ENCODE results near the gene PSME3.

PSME3 gene

DNA sequence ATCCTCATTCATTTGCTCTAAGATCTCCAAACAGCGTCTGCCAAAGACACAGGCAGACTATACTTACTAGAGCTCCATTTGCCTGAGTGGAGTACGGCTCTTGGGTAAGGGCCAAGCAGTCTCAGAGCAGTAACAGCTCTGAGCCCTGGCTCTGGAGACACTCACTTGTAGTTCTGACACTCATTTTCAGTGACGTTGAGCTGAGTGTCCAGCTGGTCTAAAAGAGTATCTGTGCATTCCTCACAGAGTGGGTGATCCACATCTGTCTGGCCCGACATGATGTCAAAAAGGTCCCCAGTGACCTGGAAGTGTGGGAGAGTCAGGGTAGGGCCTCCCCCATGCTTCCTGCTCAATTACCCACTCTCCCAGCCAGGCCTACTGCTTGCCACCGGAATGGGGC is 14.8 kb upstream of the PSME3 start:
- DNase-seq, result no peak

DNA sequence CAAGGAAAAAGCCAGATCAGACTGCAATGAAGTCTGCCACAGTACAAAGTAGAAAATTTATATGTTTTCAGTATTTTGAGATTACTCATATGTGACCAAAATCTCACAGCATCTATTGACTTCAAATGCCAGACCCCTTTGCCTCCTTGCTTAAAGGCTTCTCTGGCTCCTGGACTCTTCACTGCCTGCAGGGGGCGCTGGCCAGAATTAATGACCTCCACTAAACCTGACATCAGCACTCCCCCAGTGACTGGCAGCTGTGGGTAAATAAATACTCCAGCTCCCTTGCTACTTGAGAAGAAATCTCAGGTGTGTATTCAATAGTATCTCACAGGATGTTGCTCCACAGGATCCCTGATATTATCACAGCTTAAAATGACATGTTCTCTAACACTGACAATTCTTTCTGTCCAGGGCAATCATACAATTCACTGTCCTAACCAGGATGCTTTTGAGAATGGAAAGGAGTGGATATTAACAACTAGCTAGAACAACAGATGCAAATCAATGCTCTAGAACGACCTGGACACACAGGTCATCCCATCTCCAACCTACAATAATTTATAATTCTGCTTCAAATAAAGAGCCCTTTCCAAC is 13.2 kb upstream of the PSME3 start:
- peak; percentile 45 for DNase-seq

DNA sequence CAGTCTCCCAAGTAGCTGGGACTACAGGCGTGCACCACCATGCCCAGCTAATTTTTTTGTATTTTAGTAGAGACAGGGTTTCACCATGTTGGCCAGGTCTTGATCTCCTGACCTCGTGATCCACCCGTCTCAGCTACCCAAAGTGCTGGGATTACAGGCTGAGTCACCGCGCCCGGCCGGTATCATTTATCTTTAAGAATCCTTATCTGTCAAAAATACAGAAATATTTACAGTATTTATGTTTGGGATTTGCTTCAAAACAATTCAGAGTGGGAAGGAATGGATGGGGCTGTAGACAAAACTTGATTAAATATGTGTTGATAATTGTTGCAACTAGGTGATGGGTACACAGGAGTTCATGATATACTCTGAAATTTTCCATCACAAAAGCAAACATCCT is 12.0 kb upstream of the PSME3 start:
- no peak for DNase-seq

DNA sequence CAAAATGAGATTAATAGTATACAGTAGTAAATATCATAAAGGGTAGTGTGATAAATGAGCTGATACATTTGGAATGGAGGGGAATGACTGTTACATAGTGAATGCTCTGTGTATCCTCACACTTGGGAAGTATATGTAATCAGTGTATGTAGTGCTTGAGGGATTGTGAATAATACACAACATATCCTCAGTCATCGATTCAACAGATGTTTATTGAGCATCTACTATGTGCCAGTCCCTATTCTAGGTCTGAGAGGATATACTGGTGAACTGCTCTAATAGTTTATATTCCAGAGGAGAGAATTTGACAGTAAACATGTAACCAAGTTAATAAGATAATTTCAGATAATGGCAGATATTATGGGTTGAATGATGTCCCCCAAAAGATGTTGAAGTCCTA is 5.7 kb upstream of the PSME3 start:
- no peak for DNase-seq

DNA sequence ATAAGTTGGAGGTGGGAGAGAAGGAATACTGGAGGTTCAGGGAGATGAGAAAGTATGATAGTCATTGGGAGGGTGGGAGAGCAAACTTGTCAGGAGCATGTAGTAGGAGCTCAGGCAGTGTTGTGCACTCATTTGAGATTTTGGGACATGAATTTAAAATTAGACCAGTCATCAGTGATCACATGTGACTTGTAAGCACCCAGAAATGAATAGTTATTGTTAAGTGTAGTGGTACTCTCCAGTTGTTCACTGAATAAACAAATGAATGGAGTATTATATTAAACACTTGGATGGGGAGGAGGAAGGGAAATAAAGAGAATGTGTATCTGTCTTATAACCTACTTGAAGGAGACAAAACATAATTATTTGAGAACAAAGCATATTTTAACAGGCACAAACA is 2.2 kb upstream of the PSME3 start:
- no peak for DNase-seq

DNA sequence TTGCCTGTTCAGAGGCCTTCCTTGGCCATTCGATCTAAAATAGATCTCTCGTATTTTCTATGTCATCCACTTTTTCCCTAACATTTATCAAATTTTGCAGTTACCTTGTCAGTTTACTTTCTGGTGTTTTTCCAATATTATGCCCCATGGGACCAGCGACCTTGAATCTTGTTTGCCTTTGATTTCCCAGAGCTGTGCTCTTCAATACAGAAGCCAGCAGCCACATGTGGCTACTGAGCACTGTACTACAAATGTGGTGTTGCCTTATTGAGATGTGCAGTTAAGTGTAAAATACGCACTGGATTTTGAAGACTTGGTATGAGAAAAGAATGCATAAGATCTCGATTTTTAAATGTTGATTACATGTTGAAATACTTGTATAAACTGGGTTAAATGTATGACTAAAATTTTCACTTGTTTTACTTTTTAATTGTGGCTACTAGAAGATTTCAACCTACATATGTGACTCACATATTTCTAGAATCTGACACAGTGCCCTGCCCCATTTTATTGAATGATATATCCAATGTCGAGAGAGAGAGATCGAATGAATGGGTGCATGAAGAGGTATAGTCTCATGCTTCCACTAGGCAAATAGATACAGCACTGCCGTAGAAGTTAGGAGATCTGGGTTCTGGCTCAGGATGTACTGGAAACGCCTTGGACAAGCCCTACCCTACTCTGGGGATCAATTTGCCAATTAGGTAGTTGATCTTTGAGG is 824 bp upstream of the PSME3 start:
- DNase-seq, result no peak

DNA sequence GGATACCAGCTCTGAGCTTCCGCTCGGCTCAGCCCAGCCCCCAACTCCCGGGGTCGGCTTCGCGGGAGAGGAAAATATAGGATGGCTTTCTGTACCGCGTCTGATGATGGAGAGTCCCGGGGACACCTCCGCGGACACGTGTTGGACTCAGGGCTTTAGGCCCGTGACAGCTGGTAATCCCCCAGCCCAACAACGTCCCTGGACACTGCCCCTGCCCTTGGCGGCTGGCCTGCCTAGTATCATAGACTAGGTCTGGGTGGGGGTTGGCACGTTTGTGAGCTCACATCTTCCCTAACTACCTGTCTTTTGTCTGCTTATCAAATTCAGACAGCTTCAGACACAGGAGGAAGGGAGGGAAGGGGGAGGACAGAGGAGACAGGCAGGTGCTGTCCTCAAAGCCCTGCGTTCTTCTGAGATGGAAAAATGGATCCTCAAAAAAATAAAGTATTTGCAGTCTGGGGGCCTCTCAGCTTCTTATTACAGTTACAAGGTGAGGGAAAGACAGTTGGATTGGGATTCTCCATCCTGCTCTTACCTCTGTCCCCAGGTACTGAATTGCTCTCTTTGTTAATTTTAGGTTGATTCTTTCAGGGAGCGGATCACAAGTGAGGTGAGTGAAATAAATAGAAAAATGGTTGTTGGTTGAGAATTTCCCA is 698 bp downstream of the PSME3 start:
- no peak for DNase-seq

DNA sequence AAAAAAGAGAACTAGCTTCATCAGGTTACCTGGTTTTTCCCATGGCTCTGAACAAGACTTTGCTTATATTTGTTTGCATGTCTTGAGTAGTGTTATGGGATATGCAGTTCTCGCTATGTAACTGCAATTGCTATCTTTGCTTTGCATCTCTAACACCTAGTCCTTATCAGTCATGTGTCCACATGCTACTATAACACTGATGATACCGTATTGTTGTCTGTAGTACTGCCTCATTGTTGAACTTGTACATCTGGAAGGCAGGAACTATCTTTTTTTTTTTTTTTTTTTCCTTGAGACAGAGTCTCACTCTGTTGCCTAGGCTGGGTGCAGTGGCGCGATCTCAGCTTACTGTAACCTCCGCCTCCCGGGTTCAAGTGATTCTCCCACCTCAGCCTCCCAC is 2.5 kb downstream of the PSME3 start:
- DNase-seq, result no peak

DNA sequence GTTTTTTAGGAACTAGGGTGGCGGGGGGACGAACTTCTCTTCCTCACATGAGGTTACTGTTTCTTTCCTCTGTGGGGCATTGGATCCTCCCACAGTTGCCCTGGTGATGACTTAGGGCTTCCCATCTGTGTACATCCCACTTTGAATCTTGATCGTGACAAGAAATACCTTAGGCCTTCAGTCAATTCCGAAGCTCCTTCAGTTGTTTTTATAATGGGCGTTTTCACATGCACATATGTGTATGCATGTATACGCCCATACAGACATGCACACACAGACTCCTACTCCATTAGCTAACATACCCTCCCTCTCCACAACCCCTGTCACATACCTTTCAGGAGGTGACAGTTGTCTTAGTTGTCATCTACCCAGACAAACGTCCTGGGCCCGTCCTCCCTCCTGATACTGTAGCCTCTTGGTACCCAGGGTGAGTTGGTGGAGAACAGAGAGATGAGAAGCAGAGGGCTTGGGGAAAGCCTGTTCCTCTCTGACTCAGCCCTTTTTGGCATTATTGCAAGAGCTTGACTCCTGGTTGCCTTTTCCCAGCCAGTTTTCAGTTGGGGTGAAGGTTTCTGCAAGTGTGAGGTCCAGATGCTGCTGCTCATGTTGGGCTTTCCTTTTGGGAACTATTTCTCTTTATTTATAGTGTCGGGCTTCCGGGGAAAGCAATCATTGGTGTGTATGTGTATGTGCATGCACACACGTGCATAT is 8.9 kb downstream of the PSME3 start:
- no peak for DNase-seq

DNA sequence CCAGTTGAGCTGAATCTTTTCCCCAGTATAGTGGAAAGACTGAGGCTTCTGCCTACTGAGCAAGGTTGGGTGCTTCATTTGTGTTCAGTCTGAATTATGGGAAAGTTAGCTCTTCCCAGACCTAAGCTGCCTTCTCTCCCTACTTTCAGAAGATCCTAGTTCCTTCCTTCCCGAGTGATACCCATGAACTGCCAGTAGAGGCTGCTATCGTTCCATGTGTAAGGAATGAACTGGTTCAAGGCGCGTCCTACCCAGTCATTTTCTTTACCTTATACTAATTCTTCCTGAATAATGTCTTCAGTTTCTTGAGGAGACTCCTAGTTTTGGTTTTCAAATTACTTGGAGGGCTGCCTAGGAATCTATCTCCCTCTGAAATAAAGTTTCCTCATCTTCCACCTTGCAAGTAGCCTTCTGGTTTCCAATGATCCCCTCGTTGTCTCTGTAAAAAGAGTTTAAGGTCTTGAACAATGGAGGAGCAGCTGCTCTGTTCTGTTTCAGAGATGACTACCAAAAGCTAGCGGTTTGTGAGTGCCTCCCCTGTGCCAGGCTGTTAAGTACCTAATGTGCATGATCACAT is 10.2 kb downstream of the PSME3 start:
- no peak for DNase-seq

DNA sequence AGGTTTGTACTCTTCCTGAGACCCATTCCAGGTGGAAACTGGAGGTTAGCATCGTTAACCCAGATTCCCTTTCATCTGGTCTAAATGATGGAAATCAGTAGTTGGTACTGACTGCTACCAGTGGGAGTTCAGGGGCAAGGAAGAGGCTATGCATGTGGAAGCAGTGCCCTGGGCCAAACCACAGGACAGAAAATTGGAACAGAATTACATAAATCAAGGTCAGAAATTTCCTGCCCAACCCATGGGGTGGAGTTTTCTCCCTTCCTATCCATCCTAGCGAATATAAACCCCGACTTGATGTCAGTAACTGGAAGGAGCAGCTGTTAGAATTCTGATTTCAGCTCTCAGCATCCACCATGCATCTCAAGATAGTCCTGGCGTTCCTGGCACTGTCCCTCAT is 11.1 kb downstream of the PSME3 start, which contains the start of gene AOC2:
Gene AOC2, plus strand, starts transcription at position 310 of the 400 bp plus-strand sequence. Its CDS starts 47 bp downstream, at position 357.
- no peak for DNase-seq

DNA sequence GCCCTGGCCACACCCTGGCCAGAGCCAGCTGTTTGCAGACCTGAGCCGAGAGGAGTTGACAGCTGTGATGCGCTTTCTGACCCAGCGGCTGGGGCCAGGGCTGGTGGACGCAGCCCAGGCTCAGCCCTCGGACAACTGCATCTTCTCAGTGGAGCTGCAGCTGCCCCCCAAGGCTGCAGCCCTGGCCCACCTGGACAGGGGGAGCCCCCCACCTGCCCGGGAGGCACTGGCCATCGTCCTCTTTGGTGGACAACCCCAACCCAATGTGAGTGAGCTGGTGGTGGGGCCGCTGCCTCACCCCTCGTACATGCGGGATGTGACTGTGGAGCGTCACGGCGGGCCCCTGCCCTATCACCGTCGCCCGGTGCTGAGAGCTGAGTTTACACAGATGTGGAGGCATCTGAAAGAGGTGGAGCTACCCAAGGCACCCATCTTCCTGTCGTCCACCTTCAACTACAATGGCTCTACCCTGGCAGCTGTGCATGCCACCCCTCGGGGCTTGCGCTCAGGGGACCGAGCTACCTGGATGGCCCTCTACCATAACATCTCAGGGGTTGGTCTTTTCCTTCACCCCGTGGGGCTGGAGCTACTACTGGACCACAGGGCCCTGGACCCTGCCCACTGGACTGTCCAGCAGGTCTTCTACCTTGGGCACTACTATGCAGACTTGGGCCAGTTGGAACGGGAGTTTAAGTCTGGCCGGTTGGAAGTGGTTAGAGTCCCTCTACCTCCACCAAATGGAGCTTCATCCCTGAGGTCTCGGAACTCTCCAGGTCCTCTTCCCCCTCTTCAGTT is 11.8 kb downstream of the PSME3 start:
- DNase-seq, result no peak

DNA sequence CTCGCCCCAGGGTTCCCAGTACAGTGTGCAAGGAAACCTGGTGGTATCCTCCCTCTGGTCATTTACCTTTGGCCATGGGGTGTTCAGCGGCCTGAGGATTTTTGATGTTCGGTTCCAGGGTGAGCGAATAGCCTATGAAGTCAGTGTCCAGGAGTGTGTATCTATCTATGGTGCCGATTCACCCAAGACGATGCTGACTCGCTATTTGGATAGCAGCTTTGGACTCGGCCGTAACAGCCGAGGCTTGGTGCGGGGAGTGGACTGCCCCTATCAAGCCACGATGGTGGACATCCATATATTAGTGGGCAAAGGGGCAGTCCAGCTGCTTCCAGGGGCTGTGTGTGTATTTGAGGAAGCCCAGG is 12.3 kb downstream of the PSME3 start:
- no peak for DNase-seq

DNA sequence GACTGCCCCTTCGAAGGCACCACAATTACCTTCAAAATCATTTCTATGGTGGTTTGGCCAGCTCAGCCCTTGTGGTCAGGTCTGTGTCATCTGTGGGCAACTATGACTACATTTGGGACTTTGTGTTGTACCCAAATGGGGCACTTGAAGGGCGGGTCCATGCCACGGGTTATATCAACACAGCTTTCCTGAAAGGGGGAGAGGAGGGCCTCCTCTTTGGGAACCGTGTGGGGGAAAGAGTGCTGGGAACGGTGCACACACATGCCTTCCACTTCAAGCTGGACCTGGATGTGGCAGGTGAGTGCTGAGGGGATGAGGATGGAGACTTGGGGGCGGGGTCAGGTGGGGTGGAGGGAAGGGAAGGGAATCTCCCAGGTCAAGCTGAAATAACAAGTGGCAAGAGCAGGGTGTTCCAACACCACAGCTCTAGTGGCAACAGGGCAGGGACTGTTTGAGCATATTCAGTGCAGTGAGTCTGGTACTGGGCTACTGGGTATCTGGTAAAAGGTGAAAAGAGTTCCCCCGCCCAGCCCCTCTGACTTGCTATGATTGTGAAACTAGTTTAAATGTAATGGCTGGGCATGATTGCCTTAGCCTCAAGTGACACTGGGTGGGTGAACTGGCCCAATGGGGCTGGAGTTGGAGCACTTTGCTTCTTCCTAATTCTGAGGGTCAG is 12.9 kb downstream of the PSME3 start:
- DNase-seq, result peak; percentile 34

DNA sequence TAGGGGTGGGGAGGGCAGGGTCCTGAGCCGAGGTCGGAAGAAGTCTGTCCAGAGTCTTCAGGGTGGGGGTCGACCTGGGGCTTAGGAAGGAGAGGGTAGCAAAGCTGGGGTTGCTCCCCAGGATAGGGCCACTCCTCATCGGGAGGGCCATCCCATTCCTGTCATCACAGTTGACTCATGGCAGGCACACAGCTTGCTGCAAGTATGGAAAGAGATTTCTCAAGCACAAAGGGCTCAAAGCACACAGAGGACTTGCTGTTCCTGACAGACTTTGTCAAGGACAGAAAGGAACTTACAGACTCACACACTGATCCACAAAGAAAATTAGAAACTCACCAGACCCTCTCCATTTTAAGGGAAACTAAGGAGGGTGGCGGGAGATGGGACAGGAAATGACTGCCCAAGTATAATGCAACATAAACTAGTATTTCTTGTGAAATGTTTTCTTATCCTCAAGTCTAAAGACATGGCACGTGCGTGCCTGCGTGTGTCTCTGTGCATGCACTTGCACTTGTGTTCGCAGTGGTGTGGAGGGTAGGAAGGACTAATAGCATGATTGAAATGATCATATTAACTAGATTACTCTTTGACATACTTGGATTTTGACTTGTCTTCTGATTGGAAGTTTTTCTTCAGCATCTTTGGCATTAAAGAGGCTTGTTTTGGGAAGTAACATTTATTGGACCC is 13.5 kb downstream of the PSME3 start:
- no peak for DNase-seq

DNA sequence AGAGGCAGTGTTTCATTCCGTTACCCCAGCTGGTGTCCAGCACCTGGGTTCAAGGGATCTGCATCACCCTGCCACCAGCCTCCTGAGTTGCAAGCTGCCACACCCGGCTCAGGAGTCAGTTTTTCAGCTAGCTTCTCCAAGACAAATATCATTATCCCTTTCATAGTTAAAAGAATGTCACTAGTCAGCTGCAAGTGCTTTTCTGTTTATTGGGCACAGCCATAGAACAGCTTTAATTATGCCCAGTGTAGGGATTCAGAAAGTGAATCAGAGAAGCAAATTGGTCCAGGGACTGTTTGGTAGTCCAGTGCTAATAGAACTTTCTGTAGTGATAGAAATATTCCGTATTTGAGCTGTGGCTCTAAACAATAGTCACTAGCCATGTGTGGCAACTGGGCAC is 14.9 kb downstream of the PSME3 start:
- no peak for DNase-seq

DNA sequence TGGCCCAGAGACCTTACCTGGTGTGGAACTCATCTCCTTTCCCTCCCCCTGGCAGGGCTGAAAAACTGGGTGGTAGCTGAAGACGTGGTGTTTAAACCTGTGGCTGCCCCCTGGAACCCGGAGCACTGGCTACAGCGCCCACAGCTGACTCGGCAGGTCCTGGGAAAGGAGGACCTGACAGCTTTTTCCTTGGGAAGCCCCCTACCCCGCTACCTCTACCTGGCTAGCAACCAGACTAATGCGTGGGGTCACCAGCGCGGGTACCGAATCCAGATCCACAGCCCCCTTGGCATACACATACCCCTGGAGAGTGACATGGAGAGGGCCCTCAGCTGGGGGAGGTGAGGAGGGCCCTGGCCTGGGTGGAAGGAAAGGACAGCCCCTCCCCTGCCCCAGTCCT is 15.8 kb downstream of the PSME3 start:
- DNase-seq, result no peak

DNA sequence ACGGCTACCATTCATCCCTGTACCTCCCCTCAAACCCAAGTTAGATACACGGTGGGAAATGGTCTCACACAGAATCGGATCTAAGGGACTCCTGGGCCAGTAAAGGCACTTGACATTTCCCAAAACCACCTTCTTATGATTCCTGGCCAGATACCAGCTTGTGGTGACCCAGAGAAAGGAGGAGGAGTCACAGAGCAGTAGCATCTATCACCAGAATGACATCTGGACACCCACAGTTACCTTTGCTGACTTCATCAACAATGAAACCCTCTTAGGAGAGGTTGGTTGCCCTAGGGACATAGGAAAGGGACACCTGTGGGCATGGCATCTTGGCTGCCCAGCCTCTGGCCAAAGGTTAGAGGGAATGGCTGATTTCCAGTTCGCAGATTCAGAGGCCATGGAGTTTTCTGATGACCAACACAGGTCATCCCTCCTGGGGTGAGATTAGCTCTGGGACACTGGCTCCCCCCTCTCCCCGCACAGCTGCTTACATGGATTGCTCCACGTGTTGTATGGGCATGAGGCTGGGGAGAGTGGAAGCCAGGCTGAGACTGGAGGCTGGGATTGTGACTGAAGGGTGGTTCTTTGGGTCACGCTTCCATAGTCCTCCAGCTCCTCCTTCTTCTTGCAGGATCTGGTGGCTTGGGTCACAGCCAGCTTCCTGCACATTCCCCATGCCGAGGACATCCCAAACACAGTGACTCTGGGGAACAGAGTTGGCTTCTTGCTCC is 16.4 kb downstream of the PSME3 start:
- no peak for DNase-seq

DNA sequence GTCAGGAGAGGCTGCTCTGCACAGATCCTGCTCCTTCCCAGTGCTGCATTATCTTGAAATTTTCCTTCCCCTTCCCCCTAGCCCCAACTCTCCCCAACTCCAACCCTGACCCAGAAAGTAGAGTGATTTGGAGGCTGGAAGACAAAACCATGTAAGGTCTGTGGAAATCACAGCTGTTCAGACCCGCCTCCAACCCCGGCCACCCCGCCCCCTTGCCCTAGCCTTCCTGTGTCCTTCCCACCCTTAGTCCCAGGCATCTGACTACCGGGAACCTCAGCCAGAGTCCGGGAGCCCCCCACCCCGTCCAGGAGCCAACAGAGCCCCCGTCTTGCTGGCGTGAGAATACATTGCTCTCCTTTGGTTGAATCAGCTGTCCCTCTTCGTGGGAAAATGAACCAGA is 17.8 kb downstream of the PSME3 start, which contains the start of gene AOC3:
Gene AOC3, plus strand, starts transcription at position 246 of the 400 bp plus-strand sequence. Its CDS starts 145 bp downstream, at position 391.
- no peak for DNase-seq
